Activated T-cell treated with anti-CD3 and anti-CD28 coated beads for 4 hours (primary cell): ENCODE data around the gene ARVCF.

ENCODE experiments used
- DNase-seq: peaks from one replicate; pipeline ENCODE4 v3.0.0-alpha.2; 2020

The ARVCF gene

GRCh38 chr22:19971276-19972124, 45.1 kb downstream of the ARVCF start:
- no peak for DNase-seq

GRCh38 chr22:19970479-19971275, 45.9 kb downstream of the ARVCF start:
- DNase-seq = peak; percentile 81

- no peak for DNase-seq
Observed at GRCh38 chr22:19970031-19970478, 46.6 kb downstream of the ARVCF start.

- DNase-seq = no peak
Observed at GRCh38 chr22:19969141-19969928, 47.3 kb downstream of the ARVCF start.

- no peak for DNase-seq
Observed at GRCh38 chr22:19968450-19968891, 48.2 kb downstream of the ARVCF start.

GRCh38 chr22:19967850-19968449, 48.7 kb downstream of the ARVCF start:
- DNase-seq = no peak

- no peak for DNase-seq
Observed at GRCh38 chr22:19966908-19967750, 49.5 kb downstream of the ARVCF start.

GRCh38 chr22:19965771-19966709, 50.6 kb downstream of the ARVCF start:
- no peak for DNase-seq

GRCh38 chr22:19964701-19965386, 51.8 kb downstream of the ARVCF start:
- DNase-seq = no peak

GRCh38 chr22:19963863-19964642, 52.6 kb downstream of the ARVCF start:
- no peak for DNase-seq

- DNase-seq = no peak
Observed at GRCh38 chr22:19962909-19963806, 53.5 kb downstream of the ARVCF start.

GRCh38 chr22:19962246-19962908, 54.2 kb downstream of the ARVCF start:
- no peak for DNase-seq

GRCh38 chr22:19961868-19962245, 54.8 kb downstream of the ARVCF start:
- DNase-seq = no peak

GRCh38 chr22:19961201-19961580, 55.4 kb downstream of the ARVCF start:
- no peak for DNase-seq

GRCh38 chr22:19960491-19961200, 56.0 kb downstream of the ARVCF start:
- no peak for DNase-seq

GRCh38 chr22:19959587-19960490, 56.8 kb downstream of the ARVCF start:
- DNase-seq = no peak
